Peyer's patch (tissue), 4 donors: ENCODE measurements around the gene ALOX5. TPM values are rescaled to one million over a fixed set of nuclear protein-coding genes. Genes with fewer than 3 reads are reported as not detected.
"Not testable (repeated sequence)": the region's sequence is repeated elsewhere in the genome, so short reads cannot be mapped to it uniquely, and the experiment has no call there.

Source experiments
- DNase-seq, 3 donors: peaks; one replicate each; pipeline ENCODE4 v3.0.0-alpha.2; 2017 to 2019
- H3K27ac ChIP-seq, 4 donors: fragments of 200-600 bp; sonication (generic); one replicate each; pipeline ENCODE4 v1.5.1; 2016 to 2019
- H3K27me3 ChIP-seq, 2 donors: fragments of 200-600 bp; sonication (generic); one replicate each; pipeline ENCODE4 v1.5.1; 2019
- H3K36me3 ChIP-seq, 3 donors: fragments of 200-600 bp; sonication (generic); one replicate each; pipeline ENCODE4 v1.5.1; 2016 to 2019
- H3K4me1 ChIP-seq, 4 donors: fragments of 200-600 bp; sonication (generic); one replicate each; pipeline ENCODE4 v1.5.1; 2016 to 2019
- H3K4me3 ChIP-seq, 4 donors: fragments of 200-600 bp; sonication (generic); 1 replicate in 3 of 4; 2 replicates in 1 of 4; pipeline ENCODE4 v1.5.1; 2016 to 2019; ENCODE audit warnings: mild to moderate bottlenecking in 1 of 4
- H3K9me3 ChIP-seq, 4 donors: fragments of 200-600 bp; sonication (generic); one replicate each; pipeline ENCODE4 v1.5.1; 2016 to 2019; ENCODE audit warnings: mild to moderate bottlenecking in 1 of 4
- CTCF ChIP-seq, 6 experiments: fragments of 450-650 bp in 4 of 6; fragments of 200-600 bp in 2 of 6; sonication (generic) in 1 of 6; IDR thresholded peaks; one replicate each; pipeline ENCODE4 v1.5.1; 2017 to 2019; ENCODE audit warnings: antibody characterized with exemption in 6 of 6, mild to moderate bottlenecking in 3 of 6, moderate library complexity in 1 of 6
- POLR2A ChIP-seq, 2 donors: fragments of 450-650 bp; IDR thresholded peaks; one replicate each; pipeline ENCODE4 v1.5.1; 2017; ENCODE audit warnings: antibody characterized with exemption in 2 of 2, mild to moderate bottlenecking in 2 of 2, moderate library complexity in 2 of 2
- total RNA-seq, 4 donors: library from RNA; depleted of rRNA; stranded (reverse); fragments of >200 nt; gene quantifications; one replicate each; pipeline ENCODE4 v1.1.0, GENCODE V29; 2016

ALOX5 gene
- total RNA-seq, 4 donors from 2014 or later = 24.0 to 187 (median 31.6) TPM

DNA sequence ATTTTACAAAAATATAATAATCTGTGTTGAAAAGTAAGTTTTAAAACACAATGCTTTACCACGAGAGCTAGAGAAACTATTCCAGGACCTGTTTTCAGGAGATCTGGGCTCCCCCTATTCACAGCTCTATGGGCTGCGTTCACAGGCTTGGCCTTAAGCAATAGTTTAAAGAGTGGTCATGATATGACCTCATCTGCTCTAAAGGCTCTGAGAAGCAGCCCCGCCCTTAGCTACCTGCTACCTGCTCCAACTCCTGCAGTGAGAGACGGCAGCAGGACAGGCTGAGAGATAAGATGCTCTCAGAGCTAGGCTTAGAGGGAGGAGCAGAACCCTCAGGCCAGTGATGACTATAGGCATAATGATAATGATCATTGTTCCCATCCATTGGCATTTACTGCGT lies 12.6 kb downstream of the ALOX5 start:
- H3K36me3 ChIP-seq = no peaks in the 10 kb centered on the region
- no peaks in the 10 kb centered on the region for H3K9me3 ChIP-seq
- no peak overlapping the region for H3K27ac ChIP-seq
- DNase-seq = no peak
- no peaks in the 10 kb centered on the region for H3K4me1 ChIP-seq
- no peak for TF ChIP-seq CTCF (IDR thresholded peaks at IDR 0.05)
- TF ChIP-seq POLR2A (IDR thresholded peaks at IDR 0.05) = no peak
- H3K4me3 ChIP-seq = no peak overlapping the region
- no peaks in the 10 kb centered on the region for H3K27me3 ChIP-seq

GRCh38 chr10:45387096-45387893 lies 13.3 kb downstream of the ALOX5 start:
- Histone ChIP-seq H3K9me3 (no peaks in the 10 kb centered on the region), H3K4me3 (no peak overlapping the region), H3K27me3 (no peaks in the 10 kb centered on the region), H3K4me1 (no peaks in the 10 kb centered on the region), H3K27ac (no peak overlapping the region), H3K36me3 (no peaks in the 10 kb centered on the region)
- TF ChIP-seq CTCF (IDR thresholded peaks at IDR 0.05) = no peak
- no peak for TF ChIP-seq POLR2A (IDR thresholded peaks at IDR 0.05)
- DNase-seq = no peak

DNA sequence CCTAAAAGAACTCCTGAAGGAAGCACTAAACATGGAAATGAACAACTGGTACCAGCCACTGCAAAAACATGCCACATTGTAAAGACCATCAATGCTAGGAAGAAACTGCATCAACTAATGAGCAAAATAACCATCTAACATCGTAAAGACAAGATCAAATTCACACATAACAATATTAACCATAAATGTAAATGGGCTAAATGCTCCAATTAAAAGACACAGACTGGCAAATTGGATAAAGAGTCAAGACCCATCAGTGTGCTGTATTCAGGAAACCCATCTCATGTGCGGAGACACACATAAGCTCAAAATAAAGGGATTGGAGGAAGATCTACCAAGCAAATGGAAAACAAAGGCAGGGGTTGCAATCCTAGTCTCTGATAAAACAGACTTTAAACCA lies 15.7 kb downstream of the ALOX5 start:
- not testable (repeated sequence) for DNase-seq, H3K36me3 ChIP-seq, H3K27me3 ChIP-seq, H3K4me1 ChIP-seq, H3K4me3 ChIP-seq, H3K9me3 ChIP-seq, H3K27ac ChIP-seq

DNA sequence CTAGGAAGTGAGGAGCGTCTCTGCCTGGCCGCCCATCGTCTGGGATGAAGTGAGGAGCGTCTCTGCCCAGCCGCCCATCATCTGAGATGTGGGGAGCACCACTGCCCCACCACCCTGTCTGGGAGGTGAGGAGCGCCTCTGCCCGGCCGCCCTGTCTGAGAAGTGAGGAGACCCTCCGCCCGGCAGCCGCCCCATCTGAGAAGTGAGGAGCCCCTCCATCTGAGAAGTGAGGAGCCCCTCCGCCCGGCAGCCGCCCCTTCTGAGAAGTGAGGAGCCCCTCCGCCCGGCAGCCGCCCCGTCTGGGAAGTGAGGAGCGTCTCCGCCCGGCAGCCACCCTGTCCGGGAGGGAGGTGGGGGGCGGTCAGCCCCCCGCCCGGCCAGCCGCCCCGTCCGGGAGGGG lies 17.6 kb downstream of the ALOX5 start:
- not testable (repeated sequence) for H3K4me1 ChIP-seq, H3K27me3 ChIP-seq

GRCh38 chr10:45395554-45395953 lies 21.5 kb downstream of the ALOX5 start:
- Histone ChIP-seq H3K36me3 (no peaks in the 10 kb centered on the region), H3K4me1 (no peaks in the 10 kb centered on the region), H3K27me3 (no peaks in the 10 kb centered on the region), H3K27ac (no peak overlapping the region), H3K4me3 (no peak overlapping the region), H3K9me3 (no peaks in the 10 kb centered on the region)
- no peak for DNase-seq
- TF ChIP-seq CTCF (IDR thresholded peaks at IDR 0.05) (no peak), POLR2A (IDR thresholded peaks at IDR 0.05) (no peak)

More for the DNA sequence above, 17.6 kb downstream of the ALOX5 start:
- H3K27ac ChIP-seq, H3K4me3 ChIP-seq, H3K9me3 ChIP-seq, DNase-seq, H3K36me3 ChIP-seq: not testable (repeated sequence)

GRCh38 chr10:45398595-45398994 lies 24.6 kb downstream of the ALOX5 start:
- Histone ChIP-seq H3K27me3 (no peaks in the 10 kb centered on the region), H3K9me3 (no peaks in the 10 kb centered on the region), H3K36me3 (no peaks in the 10 kb centered on the region), H3K4me1 (no peaks in the 10 kb centered on the region), H3K4me3 (no peak overlapping the region), H3K27ac (no peak overlapping the region)
- no peak for DNase-seq
- no peak for TF ChIP-seq POLR2A (IDR thresholded peaks at IDR 0.05)
- no peak for TF ChIP-seq CTCF (IDR thresholded peaks at IDR 0.05)

GRCh38 chr10:45399113-45399512 lies 25.1 kb downstream of the ALOX5 start:
- Histone ChIP-seq H3K27ac (no peak overlapping the region), H3K36me3 (no peaks in the 10 kb centered on the region), H3K4me3 (no peak overlapping the region), H3K4me1 (no peaks in the 10 kb centered on the region), H3K27me3 (no peaks in the 10 kb centered on the region), H3K9me3 (no peaks in the 10 kb centered on the region)
- TF ChIP-seq POLR2A (IDR thresholded peaks at IDR 0.05) = no peak
- no peak for TF ChIP-seq CTCF (IDR thresholded peaks at IDR 0.05)
- DNase-seq = no peak
